DOHH2 (cell line): ENCODE results near the gene AGMAT.

Experiments used
- H3F3A ChIP-seq: fragments of 200-600 bp; sonication (generic), shearing (Covaris generic); 2 replicates; pipeline ENCODE4 v1.6.0; 2016; ENCODE audit warnings: antibody characterized with exemption, mild to moderate bottlenecking; ENCODE audit not compliant: control insufficient read depth, insufficient read depth
- H3K27ac ChIP-seq: fragments of 200-600 bp; sonication (generic); 2 replicates; pipeline ENCODE4 v1.5.1; 2014; ENCODE audit warnings: low read depth, mild to moderate bottlenecking, low read length, moderate library complexity
- H3K27me3 ChIP-seq: fragments of 200-600 bp; sonication (generic); 2 replicates; pipeline ENCODE4 v1.6.1; 2014; ENCODE audit warnings: mild to moderate bottlenecking, low read length, mixed read lengths; ENCODE audit not compliant: control insufficient read depth
- H3K36me3 ChIP-seq: fragments of 200-600 bp; sonication (generic); 2 replicates; pipeline ENCODE4 v1.6.1; 2014; ENCODE audit warnings: mild to moderate bottlenecking, low read length, moderate library complexity, mixed read lengths; ENCODE audit not compliant: control insufficient read depth
- H3K4me1 ChIP-seq: fragments of 200-600 bp; sonication (generic); 2 replicates; pipeline ENCODE4 v1.6.1; 2014; ENCODE audit warnings: mild to moderate bottlenecking, low read length, mixed read lengths; ENCODE audit not compliant: control insufficient read depth
- H3K4me2 ChIP-seq: fragments of 200-600 bp; sonication (generic); 2 replicates; pipeline ENCODE4 v1.6.0; 2014; ENCODE audit warnings: mild to moderate bottlenecking, low read length, moderate library complexity
- H3K4me3 ChIP-seq: fragments of 200-600 bp; sonication (generic); 2 replicates; pipeline ENCODE4 v1.5.1; 2014; ENCODE audit warnings: mild to moderate bottlenecking, low read length, mixed read lengths
- H3K79me2 ChIP-seq: fragments of 200-600 bp; sonication (generic); 2 replicates; pipeline ENCODE4 v1.6.1; 2014; ENCODE audit warnings: mild to moderate bottlenecking, low read length, mixed read lengths; ENCODE audit not compliant: control insufficient read depth
- H3K9me2 ChIP-seq: fragments of 200-600 bp; sonication (generic); replicated peaks from 2 replicates; pipeline ENCODE4 v1.6.1; 2014; ENCODE audit warnings: mild to moderate bottlenecking, low read length, mixed read lengths; ENCODE audit not compliant: control insufficient read depth
- H3K9me3 ChIP-seq: fragments of 200-600 bp; sonication (generic); 2 replicates; pipeline ENCODE4 v1.6.1; 2014; ENCODE audit warnings: antibody characterized with exemption, low read length, mixed read lengths; ENCODE audit not compliant: control insufficient read depth, insufficient read depth
- H4K20me1 ChIP-seq: fragments of 200-600 bp; sonication (generic); 2 replicates; pipeline ENCODE4 v1.6.0; 2014; ENCODE audit warnings: low read depth, mild to moderate bottlenecking, antibody characterized with exemption, low read length, moderate library complexity; ENCODE audit not compliant: control insufficient read depth, insufficient read depth
- CTCF ChIP-seq: fragments of 200-600 bp; sonication (generic); IDR thresholded peaks from one replicate; pipeline ENCODE4 v1.5.1; 2014; ENCODE audit warnings: antibody characterized with exemption, mild to moderate bottlenecking, low read depth, low read length; ENCODE audit not compliant: poor library complexity, severe bottlenecking
- EZH2phosphoT487 ChIP-seq: fragments of 200-600 bp; sonication (generic); IDR thresholded peaks from 2 replicates; pipeline ENCODE4 v1.6.1; 2017; ENCODE audit warnings: borderline replicate concordance, mild to moderate bottlenecking, antibody characterized with exemption, low read length, moderate library complexity, mixed read lengths

AGMAT gene

GRCh38 chr1:15621975-15622374 lies 37.1 kb upstream of the AGMAT start:
- H3K36me3 ChIP-seq: peaks cover 69% of the 10 kb centered on the region
- peaks cover 9% of the 10 kb centered on the region for H3F3A ChIP-seq
- no peak for TF ChIP-seq CTCF
- no peaks in the 10 kb centered on the region for H3K9me3 ChIP-seq
- H3K79me2 ChIP-seq: peaks cover 97% of the 10 kb centered on the region
- H4K20me1 ChIP-seq: peaks cover 28% of the 10 kb centered on the region
- no peak overlapping the region for H3K4me2 ChIP-seq
- no peak overlapping the region for H3K27ac ChIP-seq
- H3K9me2 ChIP-seq: no peaks in the 10 kb centered on the region
- peaks cover 29% of the 10 kb centered on the region for H3K4me1 ChIP-seq
- no peak overlapping the region for H3K4me3 ChIP-seq
- H3K27me3 ChIP-seq: no peaks in the 10 kb centered on the region

- peaks cover 33% of the 10 kb centered on the region for H3K4me1 ChIP-seq
- H3K36me3 ChIP-seq: peaks cover 60% of the 10 kb centered on the region
- no peaks in the 10 kb centered on the region for H3K9me3 ChIP-seq
- peaks cover 88% of the 10 kb centered on the region for H3K79me2 ChIP-seq
- no peaks in the 10 kb centered on the region for H3K27me3 ChIP-seq
- peaks cover 9% of the 10 kb centered on the region for H3F3A ChIP-seq
- no peak overlapping the region for H3K27ac ChIP-seq
- TF ChIP-seq EZH2phosphoT487 (no peak), CTCF (no peak)
- H4K20me1 ChIP-seq: peaks cover 24% of the 10 kb centered on the region
- H3K9me2 ChIP-seq: no peaks in the 10 kb centered on the region
- H3K4me2 ChIP-seq: peak overlapping the region; percentile 91
- H3K4me3 ChIP-seq: no peak overlapping the region
These were observed 36.2 kb upstream of the AGMAT start for GRCh38 chr1:15620902-15621682.

GRCh38 chr1:15620155-15620545 lies 35.3 kb upstream of the AGMAT start:
- TF ChIP-seq CTCF (no peak), EZH2phosphoT487 (no peak)
- no peaks in the 10 kb centered on the region for H3K9me2 ChIP-seq
- H3F3A ChIP-seq: peaks cover 9% of the 10 kb centered on the region
- H4K20me1 ChIP-seq: peaks cover 20% of the 10 kb centered on the region
- no peak overlapping the region for H3K27ac ChIP-seq
- H3K4me1 ChIP-seq: peaks cover 33% of the 10 kb centered on the region
- peak overlapping the region; percentile 98 for H3K4me3 ChIP-seq
- peak overlapping the region; percentile 91 for H3K4me2 ChIP-seq
- peaks cover 79% of the 10 kb centered on the region for H3K79me2 ChIP-seq
- H3K36me3 ChIP-seq: peaks cover 54% of the 10 kb centered on the region
- no peaks in the 10 kb centered on the region for H3K27me3 ChIP-seq
- H3K9me3 ChIP-seq: no peaks in the 10 kb centered on the region
